HFF-Myc (cell line): ENCODE data around the gene TMEM14C.
A peak's percentile ranks its signal among the peaks of the same experiment; 100 is the strongest.
"Not testable (repeated sequence)": the region's sequence is repeated elsewhere in the genome, so short reads cannot be mapped to it uniquely, and the experiment has no call there.

Source experiments
- DNase-seq: peaks from one replicate; pipeline ENCODE4 v3.0.0-alpha.2; 2011; ENCODE audit warnings: low read depth; ENCODE audit errors: extremely low read depth
- H3K4me3 ChIP-seq: replicated peaks from 2 replicates; pipeline ENCODE4 v1.5.1; 2011; ENCODE audit warnings: low read depth, mild to moderate bottlenecking, control low read depth, low read length
- TF ChIP-seq, protein P1 (sequence below): IDR thresholded peaks from 2 replicates; pipeline ENCODE4 v1.5.1; 2012; ENCODE audit warnings: mild to moderate bottlenecking, low read depth, low read length, control low read depth; ENCODE audit errors: missing control alignments

The TMEM14C gene

DNA sequence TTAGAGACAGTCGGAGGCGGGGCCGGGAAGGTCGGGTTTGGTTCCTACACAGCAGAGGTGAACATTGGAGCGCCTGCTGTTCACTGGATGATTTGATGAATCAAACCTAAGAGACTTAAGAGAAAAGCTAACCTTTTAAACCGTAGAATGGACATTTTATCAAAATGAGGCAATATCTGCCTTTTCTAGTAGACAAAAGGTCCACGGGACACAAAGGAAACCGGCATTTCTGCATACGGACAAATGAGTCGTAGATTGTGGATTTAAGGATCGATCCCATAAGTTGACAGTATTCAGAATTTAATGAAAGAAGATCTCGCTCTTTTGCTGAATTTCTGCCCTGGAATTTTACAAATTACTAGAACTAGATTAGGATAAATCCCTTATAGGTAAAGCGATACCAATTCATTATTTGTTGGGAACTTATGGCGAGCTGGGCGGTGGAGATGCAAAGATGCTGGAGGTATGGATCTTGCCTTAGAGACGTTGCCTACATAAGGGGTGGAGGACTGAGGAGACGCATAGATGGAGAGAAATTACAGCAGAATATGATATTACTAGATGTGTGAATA is 27.7 kb upstream of the TMEM14C start:
- DNase-seq: no peak
- H3K4me3 ChIP-seq: peak overlapping the region; percentile 79
- TF ChIP-seq, protein P1, sequence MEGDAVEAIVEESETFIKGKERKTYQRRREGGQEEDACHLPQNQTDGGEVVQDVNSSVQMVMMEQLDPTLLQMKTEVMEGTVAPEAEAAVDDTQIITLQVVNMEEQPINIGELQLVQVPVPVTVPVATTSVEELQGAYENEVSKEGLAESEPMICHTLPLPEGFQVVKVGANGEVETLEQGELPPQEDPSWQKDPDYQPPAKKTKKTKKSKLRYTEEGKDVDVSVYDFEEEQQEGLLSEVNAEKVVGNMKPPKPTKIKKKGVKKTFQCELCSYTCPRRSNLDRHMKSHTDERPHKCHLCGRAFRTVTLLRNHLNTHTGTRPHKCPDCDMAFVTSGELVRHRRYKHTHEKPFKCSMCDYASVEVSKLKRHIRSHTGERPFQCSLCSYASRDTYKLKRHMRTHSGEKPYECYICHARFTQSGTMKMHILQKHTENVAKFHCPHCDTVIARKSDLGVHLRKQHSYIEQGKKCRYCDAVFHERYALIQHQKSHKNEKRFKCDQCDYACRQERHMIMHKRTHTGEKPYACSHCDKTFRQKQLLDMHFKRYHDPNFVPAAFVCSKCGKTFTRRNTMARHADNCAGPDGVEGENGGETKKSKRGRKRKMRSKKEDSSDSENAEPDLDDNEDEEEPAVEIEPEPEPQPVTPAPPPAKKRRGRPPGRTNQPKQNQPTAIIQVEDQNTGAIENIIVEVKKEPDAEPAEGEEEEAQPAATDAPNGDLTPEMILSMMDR: no peak

DNA sequence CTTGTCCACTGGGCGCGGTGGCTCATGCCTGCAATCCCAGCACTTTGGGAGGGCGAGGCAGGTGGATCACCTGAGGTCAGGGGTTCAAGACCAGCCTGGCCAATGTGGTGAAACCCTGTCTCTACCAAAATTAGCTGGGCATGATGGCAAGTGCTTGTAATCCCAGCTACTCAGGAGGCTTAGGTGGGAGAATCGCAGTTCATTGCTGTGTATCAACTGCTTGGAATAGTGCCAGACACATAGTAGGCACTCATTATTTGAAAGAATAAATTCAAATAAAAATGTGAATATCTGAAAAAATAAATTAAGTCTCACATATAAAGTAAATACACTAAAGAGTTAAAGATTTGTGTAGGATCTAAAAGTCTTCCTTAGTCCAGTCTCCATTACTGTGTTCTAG is 26.2 kb upstream of the TMEM14C start:
- TF ChIP-seq, protein P1: no peak
- DNase-seq: no peak
- peak overlapping the region; percentile 79 for H3K4me3 ChIP-seq

DNA sequence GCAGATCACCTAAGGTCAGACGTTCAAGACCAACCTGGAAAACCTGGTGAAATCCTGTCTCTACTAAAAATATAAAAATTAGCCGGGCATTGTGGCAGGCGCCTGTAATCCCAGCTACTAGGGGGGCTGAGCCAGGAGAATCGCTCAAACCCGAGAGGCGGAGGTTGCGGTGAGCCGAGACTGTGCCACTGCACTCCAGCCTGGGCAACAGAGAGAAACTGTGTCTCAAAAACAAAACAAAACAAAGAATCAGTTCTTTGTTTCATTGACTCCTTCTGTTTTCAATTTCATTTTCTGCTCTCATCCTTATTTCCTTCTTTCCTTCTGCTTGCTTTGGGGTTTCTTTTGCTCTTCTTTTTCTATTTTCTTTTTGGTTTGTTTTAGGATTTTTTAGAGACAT is 8.9 kb upstream of the TMEM14C start:
- TF ChIP-seq, protein P1: no peak

DNA sequence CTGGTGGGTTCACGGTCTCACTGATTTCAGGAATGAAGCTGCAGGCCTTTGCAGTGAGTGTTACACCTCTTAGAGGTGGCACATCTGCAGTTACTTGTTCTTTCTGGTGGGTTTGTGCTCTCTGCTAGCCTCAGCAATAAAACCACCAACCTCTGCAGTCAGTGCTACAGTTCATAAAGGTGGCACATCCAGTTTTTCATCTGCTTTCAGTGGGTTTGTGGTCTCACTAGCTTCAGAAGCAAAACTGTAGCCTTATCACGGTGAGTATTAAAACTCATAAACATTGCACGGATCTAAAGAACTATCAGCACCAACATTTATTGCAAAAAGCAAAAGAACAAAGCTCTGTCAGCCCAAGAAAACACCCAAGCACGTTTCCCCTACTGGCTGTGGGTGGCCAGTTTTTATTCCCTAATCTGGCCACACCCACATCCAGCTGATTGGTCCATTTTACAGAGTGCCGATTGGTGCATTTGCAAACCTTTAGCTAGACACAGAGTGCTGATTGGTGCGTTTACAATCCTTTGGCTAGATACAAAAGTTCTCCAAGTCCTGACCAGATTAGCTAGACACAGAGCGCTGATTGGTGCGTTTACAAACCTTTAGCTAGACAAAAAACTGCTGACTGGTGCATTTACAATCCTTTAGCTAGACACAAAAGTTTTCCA is 3.4 kb upstream of the TMEM14C start:
- no peak for DNase-seq
- peak overlapping the region; percentile 45 for H3K4me3 ChIP-seq
- TF ChIP-seq, protein P1: no peak

More for the DNA sequence above, 8.9 kb upstream of the TMEM14C start:
- H3K4me3 ChIP-seq: no peak overlapping the region
- DNase-seq: no peak

GRCh38 chr6:10719964-10720264 is 3.0 kb upstream of the TMEM14C start:
- peak overlapping the region; percentile 45 for H3K4me3 ChIP-seq
- no peak for DNase-seq
- TF ChIP-seq, protein P1: no peak

- DNase-seq: no peak
- TF ChIP-seq, protein P1: no peak
- peak overlapping the region; percentile 45 for H3K4me3 ChIP-seq
Observed at GRCh38 chr6:10720265-10720959, 2.5 kb upstream of the TMEM14C start.

DNA sequence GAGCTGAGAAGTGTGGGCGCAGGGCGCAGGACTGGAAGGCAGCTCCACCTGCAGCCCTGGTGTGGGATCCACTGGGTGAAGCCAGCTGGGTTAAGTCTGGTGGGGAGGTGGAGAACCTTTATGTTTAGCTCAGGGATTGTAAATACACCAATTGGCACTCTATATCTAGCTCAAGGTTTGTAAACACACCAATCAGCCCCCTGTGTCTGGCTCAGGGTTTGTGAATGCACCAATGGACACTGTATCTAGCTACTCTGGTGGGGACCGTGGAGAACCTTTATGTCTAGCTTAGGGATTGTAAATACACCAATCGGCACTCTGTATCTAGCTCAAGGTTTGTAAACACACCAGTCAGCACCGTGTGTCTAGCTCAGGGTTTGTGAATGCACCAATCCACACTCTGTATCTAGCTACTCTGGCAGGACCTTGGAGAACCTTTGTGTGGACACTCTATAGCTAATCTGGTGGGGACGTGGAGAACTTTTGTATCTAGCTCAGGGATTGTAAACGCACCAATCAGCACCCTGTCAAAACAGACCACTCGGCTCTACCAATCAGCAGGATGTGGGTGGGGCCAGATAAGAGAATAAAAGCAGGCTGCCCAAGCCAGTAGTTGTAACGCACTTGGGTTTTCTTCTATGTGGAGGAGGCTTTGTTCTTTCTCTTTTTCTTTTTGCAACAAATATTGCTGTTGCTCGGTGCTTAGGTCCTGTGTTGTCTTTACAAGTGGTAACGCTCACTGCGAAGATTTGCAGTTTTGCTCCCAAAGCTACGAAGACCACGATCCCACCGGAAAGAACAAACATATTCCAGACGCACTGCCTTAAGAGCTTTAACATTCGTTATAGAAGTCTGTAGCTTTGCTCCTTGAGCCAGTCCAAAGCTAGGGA is 1.7 kb upstream of the TMEM14C start:
- DNase-seq: not testable (repeated sequence)
- H3K4me3 ChIP-seq: peak overlapping the region; percentile 45
